Measurements from ENCODE around the gene ATP1A3.
A peak's percentile ranks its signal among the peaks of the same experiment; 100 is the strongest.
"Not testable (repeated sequence)": the region's sequence is repeated elsewhere in the genome, so short reads cannot be mapped to it uniquely, and the experiment has no call there.

ATP1A3 gene

GRCh38 chr19:42028304-42029216, 34.5 kb upstream of the ATP1A3 start:
- no peak overlapping the region for H2AFZ ChIP-seq (ENCODE audit: low read length, unreplicated experiment)

GRCh38 chr19:42024622-42025111, 30.6 kb upstream of the ATP1A3 start:
- H3K27ac ChIP-seq (ENCODE audit: low read depth, low read length): no peak overlapping the region
- no peaks in the 10 kb centered on the region for H3K36me3 ChIP-seq (ENCODE audit: insufficient read depth, low read length)
- H3K4me1 ChIP-seq (ENCODE audit: control insufficient read depth, insufficient read depth, low read length, unreplicated experiment): no peaks in the 10 kb centered on the region
- H3K27me3 ChIP-seq (ENCODE audit: insufficient read depth, low read length): no peaks in the 10 kb centered on the region
- no peak overlapping the region for H2AFZ ChIP-seq (ENCODE audit: low read length, unreplicated experiment)
- H3K79me2 ChIP-seq (ENCODE audit: control insufficient read depth, insufficient read depth, low read length, unreplicated experiment): no peaks in the 10 kb centered on the region
- no peak overlapping the region for H3K4me3 ChIP-seq (ENCODE audit: low read depth, low read length)

More at GRCh38 chr19:42028304-42029216, 34.5 kb upstream of the ATP1A3 start:
- H3K27ac ChIP-seq (ENCODE audit: low read depth, low read length): no peak overlapping the region
- no peaks in the 10 kb centered on the region; the same call in 1 of the 2 replicates for H3K27me3 ChIP-seq (ENCODE audit: insufficient read depth, low read length)
- no peaks in the 10 kb centered on the region for H3K36me3 ChIP-seq (ENCODE audit: insufficient read depth, low read length)
- no peak overlapping the region for H3K4me3 ChIP-seq (ENCODE audit: low read depth, low read length)
- no peaks in the 10 kb centered on the region for H3K79me2 ChIP-seq (ENCODE audit: control insufficient read depth, insufficient read depth, low read length, unreplicated experiment)
- H3K4me1 ChIP-seq (ENCODE audit: control insufficient read depth, insufficient read depth, low read length, unreplicated experiment): no peaks in the 10 kb centered on the region

DNA sequence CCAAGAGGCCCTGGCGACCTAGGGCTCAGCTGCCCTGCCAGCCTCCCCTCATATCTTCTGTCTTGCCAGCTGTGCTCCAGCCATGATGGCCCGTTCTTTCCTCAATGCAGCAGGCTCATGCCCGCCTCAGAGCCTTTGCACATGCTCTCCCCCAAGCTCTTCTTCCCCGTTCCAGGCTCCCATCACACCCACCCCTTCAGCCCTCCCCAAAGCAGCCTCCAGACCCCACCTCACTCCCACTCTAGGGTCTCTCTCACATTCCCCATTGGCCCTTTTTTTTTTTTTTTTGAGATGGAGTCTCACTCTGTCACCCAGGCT, 29.9 kb upstream of the ATP1A3 start:
- Histone ChIP-seq H3K36me3 (ENCODE audit: insufficient read depth, low read length) (no peaks in the 10 kb centered on the region), H3K27ac (ENCODE audit: low read depth, low read length) (no peak overlapping the region), H3K79me2 (ENCODE audit: control insufficient read depth, insufficient read depth, low read length, unreplicated experiment) (no peaks in the 10 kb centered on the region), H3K4me3 (ENCODE audit: low read depth, low read length) (no peak overlapping the region), H3K27me3 (ENCODE audit: insufficient read depth, low read length) (no peaks in the 10 kb centered on the region), H2AFZ (ENCODE audit: low read length, unreplicated experiment) (no peak overlapping the region), H3K4me1 (ENCODE audit: control insufficient read depth, insufficient read depth, low read length, unreplicated experiment) (peaks cover 5% of the 10 kb centered on the region)

- Histone ChIP-seq H2AFZ (ENCODE audit: low read length, unreplicated experiment) (no peak overlapping the region), H3K79me2 (ENCODE audit: control insufficient read depth, insufficient read depth, low read length, unreplicated experiment) (no peaks in the 10 kb centered on the region), H3K27ac (ENCODE audit: low read depth, low read length) (no peak overlapping the region), H3K4me1 (ENCODE audit: control insufficient read depth, insufficient read depth, low read length, unreplicated experiment) (peaks cover 9% of the 10 kb centered on the region), H3K36me3 (ENCODE audit: insufficient read depth, low read length) (no peaks in the 10 kb centered on the region), H3K4me3 (ENCODE audit: low read depth, low read length) (no peak overlapping the region), H3K27me3 (ENCODE audit: insufficient read depth, low read length) (no peaks in the 10 kb centered on the region)
Observed at GRCh38 chr19:42023121-42023942, 29.3 kb upstream of the ATP1A3 start.

DNA sequence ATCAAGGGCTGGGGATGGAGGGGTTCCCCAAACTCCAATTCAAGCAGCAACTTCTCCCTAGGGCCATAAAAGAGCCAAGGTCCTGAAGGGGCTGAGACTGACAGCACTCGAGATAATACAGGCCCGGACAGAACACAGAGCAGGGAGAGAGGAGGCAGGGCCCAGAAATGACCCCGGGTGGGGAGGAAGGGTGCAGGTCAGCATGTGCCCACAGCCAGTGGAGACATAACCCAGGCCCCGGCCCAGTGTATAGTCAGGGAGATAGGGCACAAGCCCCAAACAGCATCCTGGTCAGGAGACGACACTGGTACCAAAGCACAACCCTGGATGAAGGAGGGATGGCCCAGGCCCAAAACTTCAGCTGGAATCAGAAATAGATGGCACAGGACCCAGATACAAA, 28.6 kb upstream of the ATP1A3 start:
- Histone ChIP-seq H3K4me3 (ENCODE audit: low read depth, low read length) (no peak overlapping the region), H3K27me3 (ENCODE audit: insufficient read depth, low read length) (no peaks in the 10 kb centered on the region)

DNA sequence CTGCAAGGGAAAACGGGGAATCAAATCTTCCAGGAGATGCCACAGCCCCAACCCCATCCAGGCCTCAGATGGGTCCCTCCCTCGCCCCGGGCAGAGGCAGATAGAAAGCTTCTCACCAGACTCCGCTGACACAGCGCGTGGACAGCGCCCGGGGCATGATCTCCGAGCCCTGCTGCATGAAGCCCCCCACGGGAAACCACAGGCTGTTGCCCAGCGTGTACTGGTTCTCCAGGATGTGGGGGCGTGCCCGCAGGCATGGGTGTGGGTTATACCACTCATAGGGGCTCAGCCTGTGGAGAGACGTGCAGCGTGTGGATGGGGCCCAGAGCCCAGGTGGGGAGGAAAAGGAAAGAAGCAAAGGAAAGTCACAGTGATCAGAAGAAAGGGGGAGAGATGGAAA, 27.2 kb upstream of the ATP1A3 start:
- Histone ChIP-seq H3K4me3 (ENCODE audit: low read depth, low read length) (no peak overlapping the region), H3K4me1 (ENCODE audit: control insufficient read depth, insufficient read depth, low read length, unreplicated experiment) (peaks cover 13% of the 10 kb centered on the region), H2AFZ (ENCODE audit: low read length, unreplicated experiment) (no peak overlapping the region), H3K79me2 (ENCODE audit: control insufficient read depth, insufficient read depth, low read length, unreplicated experiment) (no peaks in the 10 kb centered on the region), H3K36me3 (ENCODE audit: insufficient read depth, low read length) (no peaks in the 10 kb centered on the region), H3K27me3 (ENCODE audit: insufficient read depth, low read length) (no peaks in the 10 kb centered on the region), H3K27ac (ENCODE audit: low read depth, low read length) (no peak overlapping the region)

More for the DNA sequence above, 28.6 kb upstream of the ATP1A3 start:
- Histone ChIP-seq H3K27ac (ENCODE audit: low read depth, low read length) (no peak overlapping the region), H3K4me1 (ENCODE audit: control insufficient read depth, insufficient read depth, low read length, unreplicated experiment) (peaks cover 9% of the 10 kb centered on the region), H3K36me3 (ENCODE audit: insufficient read depth, low read length) (no peaks in the 10 kb centered on the region), H3K79me2 (ENCODE audit: control insufficient read depth, insufficient read depth, low read length, unreplicated experiment) (no peaks in the 10 kb centered on the region), H2AFZ (ENCODE audit: low read length, unreplicated experiment) (no peak overlapping the region)

- Histone ChIP-seq H3K4me3 (ENCODE audit: low read depth, low read length) (peak overlapping the region; percentile 16; the same call in 1 of the 2 replicates), H3K36me3 (ENCODE audit: insufficient read depth, low read length) (no peaks in the 10 kb centered on the region), H3K27ac (ENCODE audit: low read depth, low read length) (no peak overlapping the region), H2AFZ (ENCODE audit: low read length, unreplicated experiment) (peak overlapping the region; percentile 12), H3K79me2 (ENCODE audit: control insufficient read depth, insufficient read depth, low read length, unreplicated experiment) (no peaks in the 10 kb centered on the region), H3K4me1 (ENCODE audit: control insufficient read depth, insufficient read depth, low read length, unreplicated experiment) (peaks cover 13% of the 10 kb centered on the region), H3K27me3 (ENCODE audit: insufficient read depth, low read length) (no peaks in the 10 kb centered on the region)
Observed at GRCh38 chr19:42018503-42019193, 24.6 kb upstream of the ATP1A3 start.

DNA sequence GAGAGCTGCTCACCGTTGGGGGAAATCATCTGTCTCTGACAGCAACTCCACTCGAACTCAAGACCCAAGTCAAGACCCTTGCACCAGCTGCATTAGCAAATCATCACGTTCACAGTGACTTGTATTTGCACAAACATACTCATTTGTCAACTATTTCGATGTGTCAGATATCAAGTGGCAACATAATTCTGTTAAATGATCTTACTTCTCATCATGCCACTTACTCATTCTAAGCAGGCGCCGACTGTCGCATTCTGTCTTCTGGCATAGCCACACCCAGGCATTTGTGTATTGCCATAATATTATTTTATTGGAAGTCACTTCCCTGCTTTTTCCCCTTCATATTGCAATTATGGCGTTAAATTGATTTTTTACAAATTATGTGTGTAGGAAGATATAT, 23.0 kb upstream of the ATP1A3 start:
- no peak overlapping the region for H3K4me3 ChIP-seq (ENCODE audit: low read depth, low read length)
- peaks cover 13% of the 10 kb centered on the region for H3K4me1 ChIP-seq (ENCODE audit: control insufficient read depth, insufficient read depth, low read length, unreplicated experiment)
- H3K36me3 ChIP-seq (ENCODE audit: insufficient read depth, low read length): no peaks in the 10 kb centered on the region
- no peaks in the 10 kb centered on the region for H3K27me3 ChIP-seq (ENCODE audit: insufficient read depth, low read length)
- no peak overlapping the region for H3K27ac ChIP-seq (ENCODE audit: low read depth, low read length)
- no peaks in the 10 kb centered on the region for H3K79me2 ChIP-seq (ENCODE audit: control insufficient read depth, insufficient read depth, low read length, unreplicated experiment)
- H2AFZ ChIP-seq (ENCODE audit: low read length, unreplicated experiment): no peak overlapping the region

DNA sequence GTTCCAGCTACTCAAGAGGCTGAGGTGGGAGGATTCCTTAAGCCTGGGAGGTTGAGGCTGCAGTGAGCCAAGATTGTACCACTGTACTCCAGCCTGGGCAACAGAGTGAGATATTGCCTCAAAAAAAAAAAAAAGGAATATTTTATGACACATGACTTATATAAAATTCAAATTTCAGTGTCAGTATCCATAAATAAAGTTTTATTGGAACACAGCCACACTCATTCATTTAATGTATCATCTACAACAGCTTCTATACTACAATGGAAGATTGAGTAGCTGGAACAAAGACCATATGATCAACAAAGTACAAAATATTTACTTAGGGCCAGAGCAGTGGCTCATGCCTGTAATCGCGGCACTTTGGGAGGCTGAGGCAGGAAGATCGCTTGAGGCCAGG, 18.7 kb upstream of the ATP1A3 start:
- not testable (repeated sequence) for H3K27ac ChIP-seq (ENCODE audit: low read depth, low read length); H3K79me2 ChIP-seq (ENCODE audit: control insufficient read depth, insufficient read depth, low read length, unreplicated experiment); H2AFZ ChIP-seq (ENCODE audit: low read length, unreplicated experiment); H3K4me3 ChIP-seq (ENCODE audit: low read depth, low read length); H3K4me1 ChIP-seq (ENCODE audit: control insufficient read depth, insufficient read depth, low read length, unreplicated experiment); H3K27me3 ChIP-seq (ENCODE audit: insufficient read depth, low read length); H3K36me3 ChIP-seq (ENCODE audit: insufficient read depth, low read length)

Data from ACC112 (cell line).